AG09309 (cell line): ENCODE results near the gene FOXE3.

Experiments used
- DNase-seq: peaks from one replicate; pipeline ENCODE4 v3.0.0-alpha.2; 2010; ENCODE audit warnings: low read depth
- H3K4me3 ChIP-seq: 2 replicates; pipeline ENCODE4 v1.5.1; 2011; ENCODE audit warnings: mild to moderate bottlenecking, low read depth, low read length, moderate library complexity; ENCODE audit not compliant: control insufficient read depth
- TF ChIP-seq, protein P1 (sequence below): IDR thresholded peaks from 2 replicates; pipeline ENCODE4 v1.5.1; 2011; ENCODE audit warnings: mild to moderate bottlenecking, low read depth, low read length, inconsistent platforms; ENCODE audit not compliant: insufficient read depth, control insufficient read depth; ENCODE audit errors: missing control alignments

The FOXE3 gene

DNA sequence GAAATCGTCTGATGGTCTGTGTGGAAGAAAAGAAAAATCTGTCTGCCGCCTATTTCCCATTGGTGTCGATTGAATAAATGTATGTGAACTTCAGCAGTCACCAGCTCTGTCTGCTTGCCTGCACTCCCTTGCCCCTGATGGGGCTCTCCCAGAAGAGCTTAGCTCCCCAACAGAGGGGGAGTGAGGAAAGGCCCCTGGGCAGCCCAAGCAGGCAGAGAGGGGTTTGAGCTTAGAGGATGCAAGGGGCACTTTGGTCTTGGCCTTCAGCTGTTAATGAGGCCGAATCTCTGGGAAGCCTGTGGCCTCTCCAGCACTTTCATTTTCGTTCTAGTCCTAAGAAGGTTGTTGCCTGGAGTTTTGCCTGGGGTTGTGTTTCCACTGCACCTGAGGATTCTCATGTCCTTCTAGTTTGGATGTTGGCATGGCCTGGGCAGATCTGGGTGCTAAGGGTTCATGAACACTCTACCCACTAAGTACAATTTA, 24.6 kb downstream of the FOXE3 start:
- no peak for DNase-seq
- TF ChIP-seq, protein P1, sequence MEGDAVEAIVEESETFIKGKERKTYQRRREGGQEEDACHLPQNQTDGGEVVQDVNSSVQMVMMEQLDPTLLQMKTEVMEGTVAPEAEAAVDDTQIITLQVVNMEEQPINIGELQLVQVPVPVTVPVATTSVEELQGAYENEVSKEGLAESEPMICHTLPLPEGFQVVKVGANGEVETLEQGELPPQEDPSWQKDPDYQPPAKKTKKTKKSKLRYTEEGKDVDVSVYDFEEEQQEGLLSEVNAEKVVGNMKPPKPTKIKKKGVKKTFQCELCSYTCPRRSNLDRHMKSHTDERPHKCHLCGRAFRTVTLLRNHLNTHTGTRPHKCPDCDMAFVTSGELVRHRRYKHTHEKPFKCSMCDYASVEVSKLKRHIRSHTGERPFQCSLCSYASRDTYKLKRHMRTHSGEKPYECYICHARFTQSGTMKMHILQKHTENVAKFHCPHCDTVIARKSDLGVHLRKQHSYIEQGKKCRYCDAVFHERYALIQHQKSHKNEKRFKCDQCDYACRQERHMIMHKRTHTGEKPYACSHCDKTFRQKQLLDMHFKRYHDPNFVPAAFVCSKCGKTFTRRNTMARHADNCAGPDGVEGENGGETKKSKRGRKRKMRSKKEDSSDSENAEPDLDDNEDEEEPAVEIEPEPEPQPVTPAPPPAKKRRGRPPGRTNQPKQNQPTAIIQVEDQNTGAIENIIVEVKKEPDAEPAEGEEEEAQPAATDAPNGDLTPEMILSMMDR, result no peak
- H3K4me3 ChIP-seq, result no peak overlapping the region

DNA sequence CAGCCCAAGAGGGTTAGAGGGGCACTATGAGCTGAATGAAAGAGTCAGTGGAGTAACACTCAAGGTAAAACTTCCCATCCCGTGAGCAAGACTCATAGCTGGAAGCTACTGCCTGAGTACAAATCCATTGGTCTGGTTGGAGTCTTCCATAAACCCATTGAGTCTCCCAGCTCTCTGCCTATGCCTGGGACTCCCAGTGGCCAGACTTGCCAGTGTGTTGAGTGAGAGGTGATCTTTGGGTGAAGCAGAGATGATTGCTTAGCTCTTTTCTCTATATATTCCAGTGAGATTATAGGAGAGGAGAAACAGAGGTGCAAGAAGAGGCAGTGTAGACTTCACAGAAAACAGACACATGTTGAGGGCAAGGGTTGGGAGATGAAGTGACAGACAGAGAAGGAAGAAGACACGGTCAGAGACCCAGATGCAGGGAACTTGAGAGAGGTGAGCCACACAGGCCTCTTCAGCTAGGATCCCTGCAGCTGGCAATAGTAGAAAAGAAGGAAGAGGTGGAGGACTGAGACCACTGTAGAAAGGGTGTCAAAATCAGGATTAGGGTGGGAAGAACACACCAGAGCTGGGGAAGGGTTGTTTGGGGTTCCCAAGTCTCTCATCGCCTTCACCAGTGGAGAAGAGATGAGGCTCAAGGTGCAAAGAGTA, 25.5 kb downstream of the FOXE3 start:
- H3K4me3 ChIP-seq, result no peak overlapping the region
- TF ChIP-seq, protein P1, result no peak
- DNase-seq, result no peak

DNA sequence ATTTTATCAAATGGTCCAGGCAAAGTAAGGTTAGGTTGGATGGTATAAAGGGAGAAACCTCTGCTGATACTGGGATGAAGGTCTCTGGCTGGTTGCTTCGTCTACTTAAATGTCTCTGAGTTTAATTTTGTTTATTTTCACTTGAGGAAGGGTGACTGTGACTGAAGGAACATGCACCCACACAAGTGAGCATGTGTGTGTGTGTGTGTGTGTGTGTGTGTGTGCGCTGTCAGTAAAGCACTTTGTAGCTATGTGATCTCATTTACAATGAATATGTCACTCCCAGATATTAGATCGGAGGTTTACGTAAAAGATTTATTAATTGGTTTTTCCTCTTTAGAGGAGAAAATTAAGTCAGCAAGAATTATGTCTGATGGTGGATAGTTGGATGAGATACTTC, 26.1 kb downstream of the FOXE3 start:
- TF ChIP-seq, protein P1, result no peak
- DNase-seq, result no peak

DNA sequence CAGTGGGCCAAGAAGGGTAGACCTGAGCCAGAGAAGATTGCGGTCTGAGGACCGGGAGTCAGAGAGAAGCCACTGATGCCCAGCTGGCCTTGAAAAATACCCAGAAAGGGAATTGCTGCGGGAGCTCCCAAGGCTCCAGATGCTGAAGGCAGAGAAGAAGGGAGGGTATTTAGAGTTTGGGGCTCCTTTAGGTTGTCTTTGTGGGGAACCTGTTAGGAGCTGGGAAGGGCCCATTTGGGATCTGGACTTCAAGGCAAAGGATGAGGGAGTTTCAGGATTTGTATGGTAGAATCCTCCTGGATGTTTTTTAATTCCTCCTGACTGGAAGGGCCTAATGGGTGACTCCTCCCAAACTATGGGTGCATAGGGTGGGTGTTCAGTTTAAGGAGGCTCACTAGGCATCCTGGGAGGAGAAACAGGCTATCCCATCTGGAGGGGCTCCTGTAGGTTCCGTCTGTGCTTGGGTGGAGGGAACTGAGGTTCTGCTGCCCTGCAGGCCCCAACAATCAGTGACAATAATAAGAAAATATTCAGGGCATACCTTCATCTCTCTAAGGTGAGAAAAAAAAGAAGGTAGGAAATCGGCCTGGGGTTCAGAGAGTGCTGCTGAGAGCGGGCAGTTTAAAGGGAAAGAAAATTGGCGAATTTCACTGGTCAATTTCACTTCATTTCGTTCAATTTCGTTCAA, 26.9 kb downstream of the FOXE3 start:
- TF ChIP-seq, protein P1, result no peak
- no peak overlapping the region for H3K4me3 ChIP-seq
- DNase-seq, result no peak

More for the DNA sequence above, 26.1 kb downstream of the FOXE3 start:
- no peak overlapping the region for H3K4me3 ChIP-seq

DNA sequence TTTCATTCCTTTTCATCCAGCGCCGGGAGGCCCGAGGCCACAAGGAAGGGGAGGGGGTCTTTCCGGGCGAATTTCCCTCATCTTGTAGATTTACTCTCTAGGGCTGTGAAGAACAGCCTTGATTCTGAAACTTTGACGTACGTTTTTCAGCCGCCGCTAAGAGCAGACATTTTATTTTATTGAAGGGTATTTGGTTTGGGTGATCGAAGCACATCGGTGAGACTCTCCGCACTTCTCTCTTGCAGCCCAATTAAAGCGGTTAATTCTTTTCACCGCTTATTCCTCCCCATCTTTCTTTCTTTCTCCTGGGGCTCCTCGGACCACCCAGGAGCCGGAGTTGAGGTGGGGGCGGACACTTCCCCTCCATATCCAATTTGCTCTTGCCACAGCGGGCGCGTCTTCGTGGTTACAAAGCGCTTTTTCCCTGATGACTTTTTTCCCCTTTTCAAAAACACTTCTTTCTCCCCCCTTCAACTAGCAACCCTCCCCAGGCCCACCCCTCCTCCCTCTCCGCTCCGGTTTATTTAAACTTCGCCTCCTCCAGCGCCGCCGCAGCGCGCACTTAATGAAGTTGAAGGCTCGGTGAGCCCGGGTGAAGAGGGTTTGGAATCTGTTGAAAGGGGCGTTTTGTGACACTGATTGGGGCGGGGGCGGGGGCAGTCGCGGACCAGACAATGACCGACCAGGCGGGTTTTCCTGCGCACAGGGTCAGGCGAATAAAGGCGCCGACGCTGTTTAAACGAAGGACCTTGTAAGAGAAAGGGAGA, 27.6 kb downstream of the FOXE3 start:
- DNase-seq, result no peak
- TF ChIP-seq, protein P1, result no peak
- H3K4me3 ChIP-seq, result no peak overlapping the region

DNA sequence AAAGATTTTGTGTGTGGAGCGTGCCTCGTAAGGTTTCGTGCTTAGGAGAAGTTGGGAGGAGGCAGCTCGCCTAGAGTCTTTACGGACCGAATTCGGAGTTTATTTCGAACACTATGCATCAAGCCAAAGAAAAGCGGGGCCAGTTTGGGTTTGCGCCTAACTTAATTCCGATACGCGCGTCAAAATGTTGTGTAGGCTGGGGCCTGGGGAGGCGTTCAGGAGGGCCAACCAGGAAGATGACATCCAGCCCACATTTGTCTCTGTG, 28.1 kb downstream of the FOXE3 start:
- DNase-seq, result no peak
- no peak overlapping the region for H3K4me3 ChIP-seq

More for the DNA sequence above, 28.1 kb downstream of the FOXE3 start:
- TF ChIP-seq, protein P1, result no peak
